Neural progenitor cell (in vitro differentiated cells): ENCODE data around the gene SLX9. TPM values are rescaled to one million over a fixed set of nuclear protein-coding genes. Genes with fewer than 3 reads are reported as not detected.

Source experiments
- DNase-seq: peaks from one replicate; pipeline ENCODE4 v3.0.0-alpha.2; 2016; ENCODE audit warnings: low spot score
- H2AFZ ChIP-seq: fragments of 200-600 bp; sonication (generic); replicated peaks from 2 replicates; pipeline ENCODE4 v1.6.1; 2016; ENCODE audit warnings: antibody characterized with exemption
- H3F3A ChIP-seq: fragments of 200-600 bp; sonication (generic); 2 replicates; pipeline ENCODE4 v1.6.1; 2016; ENCODE audit warnings: antibody characterized with exemption, low read depth
- H3K27ac ChIP-seq: fragments of 200-600 bp; sonication (generic); 2 replicates; pipeline ENCODE4 v1.5.1; 2016; ENCODE audit warnings: mild to moderate bottlenecking
- H3K27me3 ChIP-seq: fragments of 200-600 bp; sonication (generic); 2 replicates; pipeline ENCODE4 v1.6.1; 2016; ENCODE audit warnings: mild to moderate bottlenecking, moderate library complexity
- H3K36me3 ChIP-seq: fragments of 200-600 bp; sonication (generic); 2 replicates; pipeline ENCODE4 v1.5.1; 2016
- H3K4me1 ChIP-seq: fragments of 200-600 bp; sonication (generic); 2 replicates; pipeline ENCODE4 v1.6.1; 2016; ENCODE audit warnings: mixed run types
- H3K4me2 ChIP-seq: fragments of 200-600 bp; sonication (generic); 2 replicates; pipeline ENCODE4 v1.6.1; 2016
- H3K4me3 ChIP-seq: fragments of 200-600 bp; sonication (generic); 2 replicates; pipeline ENCODE4 v1.5.1; 2016
- H3K79me2 ChIP-seq: fragments of 200-600 bp; sonication (generic); 2 replicates; pipeline ENCODE4 v1.6.1; 2016; ENCODE audit warnings: low read depth
- H3K9ac ChIP-seq: fragments of 200-600 bp; sonication (generic); 2 replicates; pipeline ENCODE4 v1.6.1; 2016
- H3K9me3 ChIP-seq: fragments of 200-600 bp; sonication (generic); 2 replicates; pipeline ENCODE4 v1.5.1; 2016; ENCODE audit warnings: low read depth
- H4K20me1 ChIP-seq: fragments of 200-600 bp; sonication (generic); 2 replicates; pipeline ENCODE4 v1.6.1; 2016; ENCODE audit warnings: low read depth
- H3K27ac Mint-ChIP-seq: 3 replicates; pipeline ENCODE4 v1.8.0; 2021; ENCODE audit warnings: mixed read lengths
- H3K27me3 Mint-ChIP-seq: 2 replicates; pipeline ENCODE4 v1.8.0; 2022; ENCODE audit warnings: low read depth, mild to moderate bottlenecking, inconsistent platforms, moderate library complexity, mixed read lengths; ENCODE audit not compliant: insufficient read depth
- H3K36me3 Mint-ChIP-seq: 3 replicates; pipeline ENCODE4 v1.8.0; 2021; ENCODE audit warnings: mixed read lengths
- H3K4me1 Mint-ChIP-seq: 3 replicates; pipeline ENCODE4 v1.8.0; 2021; ENCODE audit warnings: mixed read lengths
- H3K4me3 Mint-ChIP-seq: 3 replicates; pipeline ENCODE4 v1.8.0; 2021; ENCODE audit warnings: mild to moderate bottlenecking, moderate library complexity, mixed read lengths
- H3K9me3 Mint-ChIP-seq: 3 replicates; pipeline ENCODE4 v1.8.0; 2020; ENCODE audit warnings: mixed read lengths
- CTCF ChIP-seq: fragments of 200-600 bp; sonication (generic); IDR thresholded peaks from 2 replicates; pipeline ENCODE4 v1.5.1; 2017; ENCODE audit warnings: antibody characterized with exemption, mild to moderate bottlenecking
- EZH2 ChIP-seq: fragments of 200-600 bp; sonication (generic); IDR thresholded peaks from 2 replicates; pipeline ENCODE4 v1.6.1; 2017; ENCODE audit warnings: antibody characterized with exemption, mild to moderate bottlenecking, moderate library complexity
- EZH2phosphoT487 ChIP-seq: fragments of 200-600 bp; sonication (generic); IDR thresholded peaks from 2 replicates; pipeline ENCODE4 v1.6.1; 2017; ENCODE audit warnings: antibody characterized with exemption
- total RNA-seq: library from RNA; depleted of rRNA; stranded (reverse); fragments of >200 nt; gene quantifications from 2 replicates; pipeline ENCODE4 v1.2.3, GENCODE V29; 2015; ENCODE audit warnings: low replicate concordance

The SLX9 gene
- total RNA-seq, 1 donor from 2014 or later: 4.7 TPM

- H3K4me1 Mint-ChIP-seq: peaks cover 18% of the 10 kb centered on the region
- no peaks in the 10 kb centered on the region for H3K79me2 ChIP-seq
- no peaks in the 10 kb centered on the region for H3K36me3 Mint-ChIP-seq
- TF ChIP-seq EZH2 (no peak), EZH2phosphoT487 (no peak), CTCF (no peak)
- H3K27ac ChIP-seq: no peak overlapping the region
- H3K4me3 Mint-ChIP-seq: no peak overlapping the region
- no peak for DNase-seq
- H3K9ac ChIP-seq: peak overlapping the region; percentile 12
- no peaks in the 10 kb centered on the region for H3K36me3 ChIP-seq
- no peak overlapping the region for H3K4me3 ChIP-seq
- no peaks in the 10 kb centered on the region for H3K27me3 ChIP-seq
- H3K27ac Mint-ChIP-seq: peak overlapping the region; percentile 63
- no peak overlapping the region for H3K4me2 ChIP-seq
- no peaks in the 10 kb centered on the region for H4K20me1 ChIP-seq
- peaks cover 4% of the 10 kb centered on the region for H3K4me1 ChIP-seq
- H2AFZ ChIP-seq: no peak overlapping the region
- H3K27me3 Mint-ChIP-seq: peaks cover 2% of the 10 kb centered on the region
- H3K9me3 ChIP-seq: no peaks in the 10 kb centered on the region
- H3K9me3 Mint-ChIP-seq: no peaks in the 10 kb centered on the region
- no peaks in the 10 kb centered on the region for H3F3A ChIP-seq
These were observed 48.2 kb downstream of the SLX9 start for GRCh38 chr21:44987886-44988606.

GRCh38 chr21:44988607-44989536 is 49.0 kb downstream of the SLX9 start:
- Mint-ChIP-seq H3K27ac (peak overlapping the region; percentile 63), H3K9me3 (no peaks in the 10 kb centered on the region), H3K27me3 (peaks cover 2% of the 10 kb centered on the region), H3K4me3 (no peak overlapping the region), H3K4me1 (peaks cover 14% of the 10 kb centered on the region), H3K36me3 (no peaks in the 10 kb centered on the region)
- no peaks in the 10 kb centered on the region for H3K36me3 ChIP-seq
- no peaks in the 10 kb centered on the region for H3K79me2 ChIP-seq
- no peaks in the 10 kb centered on the region for H4K20me1 ChIP-seq
- H3K9me3 ChIP-seq: no peaks in the 10 kb centered on the region
- peaks cover 4% of the 10 kb centered on the region for H3K4me1 ChIP-seq
- no peak for DNase-seq
- no peaks in the 10 kb centered on the region for H3F3A ChIP-seq
- H3K27ac ChIP-seq: no peak overlapping the region
- no peak overlapping the region for H3K9ac ChIP-seq
- H3K4me3 ChIP-seq: no peak overlapping the region
- no peak for TF ChIP-seq EZH2
- no peak for TF ChIP-seq EZH2phosphoT487
- TF ChIP-seq CTCF: no peak
- no peaks in the 10 kb centered on the region for H3K27me3 ChIP-seq
- no peak overlapping the region for H3K4me2 ChIP-seq
- no peak overlapping the region for H2AFZ ChIP-seq

- H3K36me3 Mint-ChIP-seq: no peaks in the 10 kb centered on the region
These were observed 49.7 kb downstream of the SLX9 start for GRCh38 chr21:44989537-44989886.

More at GRCh38 chr21:44989537-44989886, 49.7 kb downstream of the SLX9 start:
- Mint-ChIP-seq H3K9me3 (no peaks in the 10 kb centered on the region), H3K4me3 (no peak overlapping the region), H3K4me1 (peaks cover 18% of the 10 kb centered on the region), H3K27ac (peak overlapping the region; percentile 53), H3K27me3 (peaks cover 2% of the 10 kb centered on the region)
- peaks cover 4% of the 10 kb centered on the region for H3K4me1 ChIP-seq
- TF ChIP-seq EZH2 (no peak), CTCF (no peak), EZH2phosphoT487 (no peak)
- H3K9me3 ChIP-seq: no peaks in the 10 kb centered on the region
- H2AFZ ChIP-seq: no peak overlapping the region
- H3K4me2 ChIP-seq: no peak overlapping the region
- no peak overlapping the region for H3K9ac ChIP-seq
- no peak overlapping the region for H3K27ac ChIP-seq
- H3F3A ChIP-seq: no peaks in the 10 kb centered on the region
- H3K4me3 ChIP-seq: no peak overlapping the region
- H3K79me2 ChIP-seq: no peaks in the 10 kb centered on the region
- H3K27me3 ChIP-seq: no peaks in the 10 kb centered on the region
- H4K20me1 ChIP-seq: no peaks in the 10 kb centered on the region
- no peaks in the 10 kb centered on the region for H3K36me3 ChIP-seq
- DNase-seq: no peak
